ENCODE data around the gene UPF1.

UPF1 gene

GRCh38 chr19:18855647-18856384 lies 24.1 kb downstream of the UPF1 start:
- H3K4me3 ChIP-seq (ENCODE audit: low read depth, low read length): no peak overlapping the region

- H3K4me3 ChIP-seq (ENCODE audit: low read depth, low read length): no peak overlapping the region
Measured at GRCh38 chr19:18856385-18857126, 24.8 kb downstream of the UPF1 start.

- no peak overlapping the region for H3K4me3 ChIP-seq (ENCODE audit: low read depth, low read length)
Measured at GRCh38 chr19:18857223-18857622, 25.5 kb downstream of the UPF1 start.

DNA sequence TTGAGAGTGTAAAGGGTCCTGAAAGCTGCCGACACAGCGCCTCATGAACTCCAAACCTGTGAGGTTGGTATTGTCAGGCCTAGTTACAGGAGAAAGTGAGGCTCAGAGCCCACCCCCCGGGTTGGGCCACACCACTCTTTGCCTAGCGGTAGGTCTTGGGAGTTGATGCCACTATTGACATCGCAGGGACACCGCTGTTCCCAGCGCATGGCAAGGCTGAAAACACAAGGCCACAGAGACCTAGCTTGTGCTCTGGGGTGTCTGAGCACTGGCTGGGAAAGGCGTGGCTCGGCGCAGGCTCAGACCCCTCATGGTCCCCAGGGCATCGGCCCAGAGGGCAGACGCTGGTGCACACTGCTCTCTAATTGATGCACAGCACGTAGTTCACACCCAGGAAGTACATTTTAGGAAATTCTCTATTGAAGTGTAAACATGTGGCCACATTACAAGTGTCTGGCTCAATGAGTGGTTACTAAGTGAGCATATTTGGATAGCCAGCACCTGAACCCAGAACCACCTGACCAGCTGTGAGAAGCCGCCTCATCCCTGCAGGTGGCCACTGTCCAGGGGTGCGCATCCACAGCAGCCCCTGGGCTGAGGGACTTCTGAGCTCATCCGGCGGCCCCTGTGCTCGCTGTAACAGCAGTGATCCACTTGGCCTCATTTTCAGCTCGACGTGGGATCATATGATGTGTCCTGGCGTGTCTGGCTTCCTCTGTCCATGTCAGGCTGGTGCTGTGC lies 27.3 kb downstream of the UPF1 start:
- no peak overlapping the region for H3K4me3 ChIP-seq (ENCODE audit: low read depth, low read length)

- H3K4me3 ChIP-seq (ENCODE audit: low read depth, low read length): no peak overlapping the region
Measured at GRCh38 chr19:18859676-18860301, 28.0 kb downstream of the UPF1 start.

- no peak overlapping the region for H3K4me3 ChIP-seq (ENCODE audit: low read depth, low read length)
Measured at GRCh38 chr19:18860302-18860700, 28.5 kb downstream of the UPF1 start.

- H3K4me3 ChIP-seq (ENCODE audit: low read depth, low read length): no peak overlapping the region
Measured at GRCh38 chr19:18860725-18861124, 29.0 kb downstream of the UPF1 start.

- no peak overlapping the region for H3K4me3 ChIP-seq (ENCODE audit: low read depth, low read length)
Measured at GRCh38 chr19:18861235-18861634, 29.5 kb downstream of the UPF1 start.

DNA sequence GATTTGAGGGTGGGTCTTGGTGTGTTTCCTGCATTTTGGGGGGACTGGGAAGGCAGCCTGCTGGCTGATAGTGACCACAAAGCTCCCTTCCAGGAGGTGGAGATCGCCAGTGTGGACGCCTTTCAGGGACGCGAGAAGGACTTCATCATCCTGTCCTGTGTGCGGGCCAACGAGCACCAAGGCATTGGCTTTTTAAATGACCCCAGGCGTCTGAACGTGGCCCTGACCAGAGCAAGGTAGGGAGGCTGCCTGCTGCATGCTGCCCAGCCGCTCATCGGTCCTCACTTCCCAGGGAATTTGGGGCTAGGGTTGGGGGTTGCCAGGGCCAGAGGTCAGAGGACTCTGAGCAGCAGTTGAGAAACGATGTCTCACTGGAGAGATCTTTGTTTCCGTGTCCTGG lies 30.2 kb downstream of the UPF1 start:
- H3K4me3 ChIP-seq (ENCODE audit: low read depth, low read length): no peak overlapping the region

- no peak overlapping the region for H3K4me3 ChIP-seq (ENCODE audit: low read depth, low read length)
Measured at GRCh38 chr19:18862976-18863842, 31.4 kb downstream of the UPF1 start.

- H3K4me3 ChIP-seq (ENCODE audit: low read depth, low read length): no peak overlapping the region
Measured at GRCh38 chr19:18863843-18864362, 32.1 kb downstream of the UPF1 start.

DNA sequence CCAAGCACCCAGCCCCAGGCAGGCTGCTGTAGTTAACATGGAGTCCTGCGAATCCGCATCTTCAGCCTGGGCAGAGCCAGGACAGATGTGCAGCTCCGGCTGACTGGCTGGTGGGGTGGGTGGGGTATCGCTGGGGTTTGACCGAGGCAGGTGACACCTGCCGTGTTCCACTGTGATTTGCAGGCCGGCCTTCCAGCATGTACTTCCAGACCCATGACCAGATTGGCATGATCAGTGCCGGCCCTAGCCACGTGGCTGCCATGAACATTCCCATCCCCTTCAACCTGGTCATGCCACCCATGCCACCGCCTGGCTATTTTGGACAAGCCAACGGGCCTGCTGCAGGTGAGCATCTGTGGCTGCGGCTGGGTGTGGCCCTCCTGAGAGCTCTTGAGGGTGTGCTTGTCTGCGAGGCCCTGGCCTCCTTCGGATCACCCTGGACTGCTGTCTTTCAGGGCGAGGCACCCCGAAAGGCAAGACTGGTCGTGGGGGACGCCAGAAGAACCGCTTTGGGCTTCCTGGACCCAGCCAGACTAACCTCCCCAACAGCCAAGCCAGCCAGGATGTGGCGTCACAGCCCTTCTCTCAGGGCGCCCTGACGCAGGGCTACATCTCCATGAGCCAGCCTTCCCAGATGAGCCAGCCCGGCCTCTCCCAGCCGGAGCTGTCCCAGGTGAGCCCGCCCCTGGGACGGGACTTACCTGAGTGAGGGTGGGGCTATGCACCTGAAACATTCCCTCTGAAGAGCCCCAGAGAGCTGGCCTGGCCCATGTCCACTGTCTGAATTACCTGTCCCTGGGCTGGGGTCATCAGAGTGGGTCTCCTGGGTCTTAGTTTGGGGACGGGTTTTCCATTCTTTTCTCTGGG lies 33.6 kb downstream of the UPF1 start:
- H3K4me3 ChIP-seq (ENCODE audit: low read depth, low read length): no peak overlapping the region

DNA sequence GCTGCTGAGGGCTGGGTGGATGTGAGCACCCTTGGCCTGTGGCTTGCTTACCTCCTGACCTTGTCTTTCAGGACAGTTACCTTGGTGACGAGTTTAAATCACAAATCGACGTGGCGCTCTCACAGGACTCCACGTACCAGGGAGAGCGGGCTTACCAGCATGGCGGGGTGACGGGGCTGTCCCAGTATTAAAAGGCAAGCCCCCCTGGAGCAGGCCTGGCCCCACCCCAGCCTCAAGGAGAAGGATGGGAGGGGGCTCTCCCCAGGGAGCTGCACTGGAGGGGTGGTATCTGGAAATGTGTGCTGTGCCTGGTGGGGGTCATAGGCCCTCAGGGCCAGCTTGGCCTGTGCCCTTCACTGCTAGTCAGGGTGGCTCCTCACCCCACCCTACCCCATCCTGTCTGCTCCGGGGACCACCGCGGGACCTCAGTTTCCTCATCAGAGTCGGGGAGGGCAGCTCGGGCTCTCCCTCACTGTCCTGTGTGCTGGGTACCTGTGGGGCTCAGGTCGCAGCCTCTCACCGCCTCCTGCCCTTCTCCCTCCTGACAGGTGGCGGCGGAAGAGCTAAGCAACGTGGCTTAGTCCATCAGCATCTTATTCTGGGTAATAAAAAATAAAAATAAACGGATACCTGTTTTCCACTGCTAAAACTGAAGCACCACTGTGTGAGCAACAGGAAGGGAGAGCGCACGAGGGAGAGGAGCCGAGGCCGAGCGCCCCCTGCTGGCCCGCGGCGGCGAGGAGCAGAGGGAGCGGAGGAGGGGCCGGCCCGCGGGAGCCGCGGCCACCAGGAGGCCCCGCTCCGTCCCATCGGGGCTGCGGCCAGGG lies 34.4 kb downstream of the UPF1 start:
- H3K4me3 ChIP-seq (ENCODE audit: low read depth, low read length): no peak overlapping the region

DNA sequence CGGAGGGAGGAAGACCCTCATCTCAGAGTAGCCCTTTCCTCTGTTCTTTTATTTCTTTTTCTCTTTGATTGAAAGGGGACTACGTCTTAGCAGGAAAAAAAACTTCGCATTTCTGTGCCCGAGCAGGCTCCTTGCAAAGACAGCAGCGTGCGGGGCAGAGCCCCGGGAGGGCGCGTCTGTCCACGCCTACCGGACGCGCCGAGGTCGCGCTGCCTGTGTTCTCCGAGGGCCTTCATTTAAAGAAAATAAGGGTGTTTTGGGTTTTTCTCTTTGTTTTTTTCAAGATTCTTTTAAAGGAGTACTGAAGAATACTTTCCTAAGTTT lies 35.0 kb downstream of the UPF1 start:
- H3K4me3 ChIP-seq (ENCODE audit: low read depth, low read length): no peak overlapping the region

DNA sequence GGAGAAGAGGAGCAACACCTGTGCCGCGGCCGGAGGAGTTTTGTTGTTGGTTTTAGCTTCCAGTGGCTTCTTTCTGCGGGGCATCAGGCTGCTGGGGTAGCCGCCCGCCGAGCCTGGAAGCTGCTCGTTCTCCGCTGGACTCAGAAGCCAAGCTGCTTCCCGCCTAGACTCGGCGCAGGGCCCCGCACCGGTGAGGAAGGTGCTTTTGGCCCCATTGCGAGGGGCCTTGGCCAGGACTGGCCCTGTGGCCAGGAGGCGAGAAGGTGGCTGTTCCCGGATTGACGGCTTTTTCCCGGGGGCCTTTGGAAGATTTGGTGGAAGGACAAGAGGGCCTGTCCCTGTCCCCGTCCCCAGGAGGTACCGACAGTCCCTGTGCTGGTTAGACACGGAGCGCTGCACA lies 35.4 kb downstream of the UPF1 start:
- no peak overlapping the region for H3K4me3 ChIP-seq (ENCODE audit: low read depth, low read length)

DNA sequence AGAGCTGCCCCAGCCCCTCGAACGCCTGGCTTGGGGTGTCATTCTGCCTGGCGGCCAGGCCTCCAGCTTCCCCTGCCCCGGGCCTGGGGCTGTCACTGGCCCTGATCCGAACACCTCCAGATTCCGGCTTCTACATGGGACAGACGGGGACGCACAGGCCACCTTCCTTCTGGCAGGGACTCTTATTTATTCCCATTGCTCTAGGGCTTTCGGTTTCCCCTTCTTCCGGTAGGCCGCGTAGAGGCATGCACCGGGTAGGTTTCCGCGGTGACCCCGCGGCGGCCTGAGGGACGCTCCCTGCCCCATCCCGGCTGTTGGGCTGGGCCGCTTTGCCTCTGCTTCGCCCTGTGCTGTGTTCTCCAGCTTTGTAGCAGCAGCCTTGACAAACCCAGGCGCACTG lies 36.0 kb downstream of the UPF1 start:
- no peak overlapping the region for H3K4me3 ChIP-seq (ENCODE audit: low read depth, low read length)

- H3K4me3 ChIP-seq (ENCODE audit: low read depth, low read length): no peak overlapping the region
Measured at GRCh38 chr19:18868380-18869022, 36.7 kb downstream of the UPF1 start.

DNA sequence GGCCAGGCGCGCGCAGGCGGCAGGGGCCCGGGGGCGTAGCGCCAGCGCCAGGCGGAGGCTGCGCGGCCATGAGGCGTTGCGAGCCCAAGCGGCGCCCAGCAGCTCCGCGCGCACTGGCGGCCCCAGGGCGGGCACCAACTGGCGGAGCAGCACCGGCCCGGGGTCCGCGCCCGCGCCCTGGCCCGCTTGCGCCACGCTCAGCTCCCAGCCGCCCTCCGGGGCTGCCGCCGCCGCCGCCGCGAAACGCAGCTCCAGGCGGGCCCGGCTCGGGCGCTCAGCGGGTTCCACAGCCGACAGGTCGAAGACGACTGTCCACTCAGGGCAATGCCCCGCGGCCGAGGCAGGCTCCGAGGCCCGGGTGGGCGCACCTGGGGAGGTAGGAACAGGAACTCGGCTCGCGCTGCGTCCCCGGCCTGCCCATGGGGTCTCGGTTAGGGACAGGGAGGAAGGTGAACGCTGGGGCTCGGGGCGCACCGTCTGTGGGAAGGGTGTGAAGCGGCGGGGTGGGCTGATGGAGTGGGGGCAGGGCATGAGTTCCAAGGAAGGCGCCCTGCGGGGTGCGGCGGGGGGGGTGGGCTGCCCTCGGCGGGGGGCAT lies 37.4 kb downstream of the UPF1 start:
- no peak overlapping the region for H3K4me3 ChIP-seq (ENCODE audit: low read depth, low read length)

All from iPS-11a (cell line).